ENCODE results near the gene STAG2. TPM values are rescaled to one million over a fixed set of nuclear protein-coding genes. Genes with fewer than 3 reads are reported as not detected.
"Not testable (repeated sequence)": the region's sequence is repeated elsewhere in the genome, so short reads cannot be mapped to it uniquely, and the experiment has no call there.

Gene STAG2
- total RNA-seq, 1 donor from 2014 or later, result 29.3 TPM

DNA sequence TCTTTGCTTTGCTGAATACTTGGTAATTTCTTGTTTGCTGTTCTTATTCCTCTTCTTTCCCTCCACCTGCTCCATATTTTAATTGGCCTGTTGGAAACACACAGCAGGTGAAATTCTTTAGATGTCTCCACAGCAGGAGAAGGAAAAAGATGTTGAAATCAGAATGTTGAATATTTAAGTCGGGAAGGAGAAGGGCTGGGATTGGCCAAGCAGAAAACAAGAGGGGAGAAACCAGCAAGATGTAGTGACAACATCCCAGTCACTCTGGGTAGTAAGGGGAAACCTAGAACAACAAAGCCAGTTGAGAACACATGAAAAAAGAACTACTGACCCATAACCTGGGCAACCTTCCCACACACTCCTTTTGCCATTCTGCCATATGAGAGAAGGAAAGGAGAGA lies 37.3 kb upstream of the STAG2 start:
- TF ChIP-seq, protein P1, sequence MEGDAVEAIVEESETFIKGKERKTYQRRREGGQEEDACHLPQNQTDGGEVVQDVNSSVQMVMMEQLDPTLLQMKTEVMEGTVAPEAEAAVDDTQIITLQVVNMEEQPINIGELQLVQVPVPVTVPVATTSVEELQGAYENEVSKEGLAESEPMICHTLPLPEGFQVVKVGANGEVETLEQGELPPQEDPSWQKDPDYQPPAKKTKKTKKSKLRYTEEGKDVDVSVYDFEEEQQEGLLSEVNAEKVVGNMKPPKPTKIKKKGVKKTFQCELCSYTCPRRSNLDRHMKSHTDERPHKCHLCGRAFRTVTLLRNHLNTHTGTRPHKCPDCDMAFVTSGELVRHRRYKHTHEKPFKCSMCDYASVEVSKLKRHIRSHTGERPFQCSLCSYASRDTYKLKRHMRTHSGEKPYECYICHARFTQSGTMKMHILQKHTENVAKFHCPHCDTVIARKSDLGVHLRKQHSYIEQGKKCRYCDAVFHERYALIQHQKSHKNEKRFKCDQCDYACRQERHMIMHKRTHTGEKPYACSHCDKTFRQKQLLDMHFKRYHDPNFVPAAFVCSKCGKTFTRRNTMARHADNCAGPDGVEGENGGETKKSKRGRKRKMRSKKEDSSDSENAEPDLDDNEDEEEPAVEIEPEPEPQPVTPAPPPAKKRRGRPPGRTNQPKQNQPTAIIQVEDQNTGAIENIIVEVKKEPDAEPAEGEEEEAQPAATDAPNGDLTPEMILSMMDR (IDR thresholded peaks at IDR 0.05; ENCODE audit: borderline replicate concordance), result no peak
- Histone ChIP-seq H3K9me3 (replicated peaks) (no peaks in the 10 kb centered on the region), H3K27ac (replicated peaks) (no peak overlapping the region), H3K27me3 (ENCODE audit: low read depth) (no peaks in the 10 kb centered on the region), H3K4me1 (no peaks in the 10 kb centered on the region), H3K4me3 (no peak overlapping the region), H3K36me3 (no peaks in the 10 kb centered on the region)
- intact Hi-C loops (cut with micrococcal nuclease), result no loop called here
- DNase-seq, result no peak

DNA sequence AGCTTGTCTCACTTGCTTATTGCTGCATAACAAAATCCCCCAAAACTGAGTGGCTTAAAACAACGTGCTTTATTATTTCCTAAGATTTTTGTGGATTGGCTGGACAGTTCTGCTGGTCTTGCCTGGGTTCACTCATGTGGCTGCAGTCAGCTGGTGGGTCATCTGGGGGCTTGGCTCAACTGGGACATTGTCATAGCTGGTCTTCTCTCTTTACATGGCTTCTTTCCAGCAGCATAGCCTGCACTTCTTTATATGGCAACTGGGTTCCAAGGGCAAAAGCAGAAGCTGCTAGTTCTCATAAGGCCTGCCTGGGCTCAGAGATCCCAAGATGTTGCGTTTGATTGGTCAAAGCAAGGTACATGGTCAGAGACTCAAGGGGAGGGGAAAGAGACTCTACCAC lies 33.7 kb upstream of the STAG2 start:
- intact Hi-C loops (cut with micrococcal nuclease), result no loop called here
- H3K36me3 ChIP-seq, result no peaks in the 10 kb centered on the region
- H3K4me1 ChIP-seq, result no peaks in the 10 kb centered on the region
- no peak overlapping the region for H3K4me3 ChIP-seq
- TF ChIP-seq, protein P1 (IDR thresholded peaks at IDR 0.05; ENCODE audit: borderline replicate concordance), result no peak
- DNase-seq, result no peak
- H3K9me3 ChIP-seq (replicated peaks), result no peaks in the 10 kb centered on the region
- H3K27ac ChIP-seq (replicated peaks), result no peak overlapping the region
- H3K27me3 ChIP-seq (ENCODE audit: low read depth), result no peaks in the 10 kb centered on the region

DNA sequence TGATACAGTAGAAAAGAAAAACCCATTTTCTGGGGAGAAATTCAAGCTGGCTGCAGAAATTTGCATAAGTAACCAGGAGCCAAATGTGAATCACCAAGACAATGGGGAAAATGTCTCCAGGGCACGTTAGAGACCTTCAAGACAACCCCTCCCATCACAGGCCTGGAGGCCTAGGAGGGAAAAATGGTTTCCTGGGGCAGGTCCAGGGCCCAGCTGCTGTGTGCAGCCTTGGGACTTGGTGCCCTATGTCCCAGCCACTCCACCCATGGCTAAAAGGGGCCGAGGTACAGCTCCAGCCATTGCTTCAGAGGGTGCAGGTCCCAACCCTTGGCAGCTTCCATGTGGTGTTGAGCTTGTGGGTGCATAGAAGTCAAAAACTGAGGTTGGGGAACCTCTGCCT lies 29.5 kb upstream of the STAG2 start:
- H3K27ac ChIP-seq (replicated peaks); H3K4me1 ChIP-seq; H3K9me3 ChIP-seq (replicated peaks); DNase-seq; H3K36me3 ChIP-seq; intact Hi-C loops (cut with micrococcal nuclease); H3K4me3 ChIP-seq; H3K27me3 ChIP-seq (ENCODE audit: low read depth): not testable (repeated sequence)

DNA sequence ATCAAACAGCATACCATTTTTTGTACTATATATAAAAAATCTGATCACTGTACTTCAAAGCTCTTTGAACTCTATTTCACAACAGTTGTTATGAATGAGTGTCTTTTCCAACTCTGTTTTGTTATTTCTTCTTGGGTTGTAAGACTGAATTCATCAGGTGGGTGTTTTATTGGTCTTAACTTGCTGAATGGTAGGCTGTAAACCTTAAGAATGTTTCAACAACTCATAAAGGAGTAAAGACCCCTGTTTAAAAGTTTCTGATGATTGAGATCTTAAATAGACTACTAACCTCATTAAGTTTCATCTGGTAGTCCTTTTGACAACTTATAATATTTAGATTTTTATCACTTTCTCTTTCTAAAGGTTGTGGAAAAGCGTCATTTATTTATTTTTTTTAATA lies 18.4 kb upstream of the STAG2 start:
- Histone ChIP-seq H3K4me1 (no peaks in the 10 kb centered on the region), H3K4me3 (no peak overlapping the region), H3K27me3 (ENCODE audit: low read depth) (no peaks in the 10 kb centered on the region), H3K27ac (replicated peaks) (no peak overlapping the region), H3K36me3 (no peaks in the 10 kb centered on the region), H3K9me3 (replicated peaks) (no peaks in the 10 kb centered on the region)
- TF ChIP-seq, protein P1 (IDR thresholded peaks at IDR 0.05; ENCODE audit: borderline replicate concordance), result no peak
- intact Hi-C loops (cut with micrococcal nuclease), result no loop called here
- DNase-seq, result no peak

GRCh38 chrX:123943488-123943887 lies 18.0 kb upstream of the STAG2 start:
- H3K4me3 ChIP-seq, result no peak overlapping the region
- no peaks in the 10 kb centered on the region for H3K9me3 ChIP-seq (replicated peaks)
- no peaks in the 10 kb centered on the region for H3K27me3 ChIP-seq (ENCODE audit: low read depth)
- no peak overlapping the region for H3K27ac ChIP-seq (replicated peaks)
- DNase-seq, result no peak
- no peaks in the 10 kb centered on the region for H3K4me1 ChIP-seq
- H3K36me3 ChIP-seq, result no peaks in the 10 kb centered on the region
- intact Hi-C loops (cut with micrococcal nuclease), result no loop called here
- TF ChIP-seq, protein P1 (IDR thresholded peaks at IDR 0.05; ENCODE audit: borderline replicate concordance), result no peak

DNA sequence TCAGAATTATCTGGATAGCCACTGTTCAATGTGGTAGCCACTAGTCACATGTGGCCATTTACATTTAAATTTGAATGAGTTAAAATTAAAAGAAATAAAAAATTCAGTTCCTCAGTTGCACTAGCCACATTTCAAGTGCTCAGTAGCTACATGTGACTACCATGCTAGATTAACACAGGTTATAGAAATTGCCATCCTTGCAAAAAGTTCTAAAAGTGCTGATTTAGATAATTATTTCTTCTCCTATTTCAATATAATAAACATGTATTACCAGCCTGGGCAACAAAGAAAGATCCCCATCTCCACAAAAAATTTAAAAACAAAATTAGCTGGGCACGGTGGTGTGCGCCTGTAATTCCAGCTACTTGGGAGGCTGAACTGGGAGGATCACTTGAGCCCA lies 11.7 kb upstream of the STAG2 start:
- Histone ChIP-seq H3K4me1 (no peaks in the 10 kb centered on the region), H3K36me3 (no peaks in the 10 kb centered on the region), H3K27ac (replicated peaks) (no peak overlapping the region), H3K27me3 (ENCODE audit: low read depth) (no peaks in the 10 kb centered on the region), H3K4me3 (no peak overlapping the region), H3K9me3 (replicated peaks) (no peaks in the 10 kb centered on the region)
- DNase-seq, result no peak
- TF ChIP-seq, protein P1 (IDR thresholded peaks at IDR 0.05; ENCODE audit: borderline replicate concordance), result no peak
- intact Hi-C loops (cut with micrococcal nuclease), result no loop called here
